Activated B cell treated with CpG ODN at 0.5 μM for 24 hours (primary cell): Measurements from ENCODE around the gene LCLAT1. TPM values are rescaled to one million over a fixed set of nuclear protein-coding genes. Genes with fewer than 3 reads are reported as not detected.

Experiments used
- ATAC-seq: fragments of 200-7000 bp; cut with Tn5 transposase; one replicate; pipeline ENCODE4 v1.10.0; 2021; ENCODE audit warnings: low read depth, mild to moderate bottlenecking, moderate library complexity
- CTCF ChIA-PET: fragments of 350-600 bp; sonication (Branson Sonifier 250); formaldehyde crosslinking; loops from one replicate; lab custom pipeline; 2021; ENCODE audit warnings: antibody characterized with exemption; lab: Charles Lee
- POLR2A ChIA-PET: fragments of 350-600 bp; sonication (Branson Sonifier 250); formaldehyde crosslinking; loops from one replicate; lab custom pipeline; 2021; ENCODE audit warnings: antibody characterized with exemption; lab: Charles Lee
- DNase-seq: peaks from one replicate; pipeline ENCODE4 v3.0.0; 2022
- H3K27ac Mint-ChIP-seq: one replicate; pipeline ENCODE4 v1.8.0; 2020; ENCODE audit warnings: mixed read lengths
- H3K27me3 Mint-ChIP-seq: one replicate; pipeline ENCODE4 v1.8.0; 2021; ENCODE audit warnings: mixed read lengths
- H3K36me3 Mint-ChIP-seq: one replicate; pipeline ENCODE4 v1.8.0; 2021; ENCODE audit warnings: low read depth, mixed read lengths
- H3K4me1 Mint-ChIP-seq: one replicate; pipeline ENCODE4 v1.8.0; 2021; ENCODE audit warnings: mixed read lengths
- H3K4me3 Mint-ChIP-seq: one replicate; pipeline ENCODE4 v1.8.0; 2020; ENCODE audit warnings: mild to moderate bottlenecking, mixed read lengths
- H3K9me3 Mint-ChIP-seq: one replicate; pipeline ENCODE4 v1.8.0; 2020; ENCODE audit warnings: mixed read lengths
- CTCF ChIP-seq: fragments of 200-600 bp; IDR thresholded peaks from one replicate; pipeline ENCODE4 v1.8.0; 2022; ENCODE audit warnings: antibody characterized with exemption, mild to moderate bottlenecking
- intact Hi-C: fragments of 100-400 bp; cut with micrococcal nuclease; formaldehyde crosslinking; loops from one replicate; pipeline ENCODE4 v1.15.1; 2024
- total RNA-seq: library from RNA; stranded (reverse); gene quantifications from 2 replicates; pipeline ENCODE4 v1.2.3, GENCODE V29; 2022

The LCLAT1 gene
- total RNA-seq, 1 donor from 2014 or later, result 25.9 TPM

GRCh38 chr2:30680121-30680520, 233.1 kb downstream of the LCLAT1 start:
- DNase-seq, result no peak
- no peak for TF ChIP-seq CTCF
- Mint-ChIP-seq H3K27me3 (no peaks in the 10 kb centered on the region), H3K27ac (no peak overlapping the region), H3K4me3 (no peak overlapping the region), H3K9me3 (no peaks in the 10 kb centered on the region), H3K36me3 (no peaks in the 10 kb centered on the region), H3K4me1 (peaks cover 10% of the 10 kb centered on the region)
- ChIA-PET POLR2A (no interaction called here), CTCF (no interaction called here)
- ATAC-seq, result no peak
- intact Hi-C loops, result no loop called here

DNA sequence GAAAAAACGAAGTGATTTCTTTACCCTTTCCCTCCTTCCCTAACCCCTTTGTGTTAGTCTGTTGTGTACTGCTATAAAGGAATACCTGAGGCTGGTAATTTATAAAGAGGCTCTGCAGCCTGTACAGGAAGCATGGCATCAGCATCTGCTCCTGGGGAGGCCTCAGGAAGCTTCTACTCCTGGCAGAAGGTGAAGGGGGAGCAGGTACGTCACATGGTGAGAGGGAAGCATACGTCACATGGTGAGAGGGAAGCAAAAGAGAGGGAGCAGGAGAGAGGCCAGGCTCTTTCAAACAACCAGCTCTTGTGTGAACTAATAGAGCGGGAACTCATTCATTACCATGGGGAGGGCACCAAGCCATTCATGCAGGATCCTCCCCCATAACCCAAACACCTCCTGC, 234.0 kb downstream of the LCLAT1 start:
- POLR2A ChIA-PET, result no interaction called here
- CTCF ChIA-PET, result no interaction called here
- no peaks in the 10 kb centered on the region for H3K36me3 Mint-ChIP-seq
- TF ChIP-seq CTCF, result no peak
- no peaks in the 10 kb centered on the region for H3K27me3 Mint-ChIP-seq
- no peak for DNase-seq
- no peak for ATAC-seq
- H3K4me1 Mint-ChIP-seq, result peaks cover 10% of the 10 kb centered on the region
- no peak overlapping the region for H3K4me3 Mint-ChIP-seq
- no peaks in the 10 kb centered on the region for H3K9me3 Mint-ChIP-seq
- H3K27ac Mint-ChIP-seq, result no peak overlapping the region
- intact Hi-C loops, result no loop called here

GRCh38 chr2:30683236-30683956, 236.3 kb downstream of the LCLAT1 start:
- H3K4me3 Mint-ChIP-seq, result no peak overlapping the region
- H3K27ac Mint-ChIP-seq, result peak overlapping the region; percentile 77
- ChIA-PET CTCF (interaction anchor here (1.1 to 1.7 kb wide), 4 partner anchors 28 to 518 kb away, joined by 3 to 7 read pairs (median 5); no protein-coding TSS in a partner anchor), POLR2A (no interaction called here)
- H3K27me3 Mint-ChIP-seq, result no peaks in the 10 kb centered on the region
- no peaks in the 10 kb centered on the region for H3K36me3 Mint-ChIP-seq
- no peak for TF ChIP-seq CTCF
- no peaks in the 10 kb centered on the region for H3K9me3 Mint-ChIP-seq
- intact Hi-C loops, result loop anchor here (2.0 kb wide), 1 partner anchor 347 kb away; no protein-coding TSS in a partner anchor
- DNase-seq (no peak), ATAC-seq (peak; percentile 95)
- peaks cover 10% of the 10 kb centered on the region for H3K4me1 Mint-ChIP-seq

- Mint-ChIP-seq H3K4me1 (peaks cover 10% of the 10 kb centered on the region), H3K27ac (no peak overlapping the region), H3K36me3 (no peaks in the 10 kb centered on the region), H3K9me3 (no peaks in the 10 kb centered on the region), H3K4me3 (no peak overlapping the region), H3K27me3 (no peaks in the 10 kb centered on the region)
- ChIA-PET POLR2A (no interaction called here), CTCF (interaction anchor here (1.1 to 1.7 kb wide), 4 partner anchors 27 to 518 kb away, joined by 3 to 7 read pairs (median 5); no protein-coding TSS in a partner anchor)
- intact Hi-C loops, result no loop called here
- DNase-seq (no peak), ATAC-seq (no peak)
- no peak for TF ChIP-seq CTCF
Measured at GRCh38 chr2:30684026-30684425, 237.0 kb downstream of the LCLAT1 start.

- Mint-ChIP-seq H3K9me3 (no peaks in the 10 kb centered on the region), H3K4me1 (peaks cover 10% of the 10 kb centered on the region), H3K4me3 (no peak overlapping the region), H3K27ac (no peak overlapping the region), H3K27me3 (no peaks in the 10 kb centered on the region), H3K36me3 (no peaks in the 10 kb centered on the region)
- ChIA-PET CTCF (interaction anchor here (1.6 kb wide), 1 partner anchor 519 kb away, joined by 6 read pairs; no protein-coding TSS in a partner anchor), POLR2A (no interaction called here)
- DNase-seq, result no peak
- no peak for ATAC-seq
- intact Hi-C loops, result no loop called here
- no peak for TF ChIP-seq CTCF
Measured at GRCh38 chr2:30684516-30684915, 237.5 kb downstream of the LCLAT1 start.
